Measurements from ENCODE around the gene TMIGD2.

GRCh38 chr19:4342314-4342614 is 40.1 kb upstream of the TMIGD2 start:
- TF ChIP-seq PATZ1 (CRISPR knock-in tag; IDR thresholded peaks at IDR 0.05; ENCODE audit: borderline replicate concordance), result no peak
- no peak for TF ChIP-seq BACH2 (CRISPR knock-in tag; IDR thresholded peaks at IDR 0.05; ENCODE audit: borderline replicate concordance)
- no peak for TF ChIP-seq ZC3H10 (CRISPR knock-in tag; IDR thresholded peaks at IDR 0.05)
- no peak for TF ChIP-seq ZFP3 (CRISPR knock-in tag; IDR thresholded peaks at IDR 0.05)
- no peak for TF ChIP-seq ISL1 (CRISPR knock-in tag; IDR thresholded peaks at IDR 0.05)
- no peak for TF ChIP-seq ARNTL (CRISPR knock-in tag; IDR thresholded peaks at IDR 0.05; ENCODE audit: borderline replicate concordance, low read depth)
- TF ChIP-seq POU6F1 (CRISPR knock-in tag; IDR thresholded peaks at IDR 0.05; ENCODE audit: borderline replicate concordance, low read depth), result no peak
- TF ChIP-seq OSR1 (CRISPR knock-in tag; IDR thresholded peaks at IDR 0.05), result no peak
- TF ChIP-seq ZFP30 (CRISPR knock-in tag; IDR thresholded peaks at IDR 0.05), result no peak
- no peak for TF ChIP-seq ZNF70 (CRISPR knock-in tag; IDR thresholded peaks at IDR 0.05)
- TF ChIP-seq TOX (CRISPR knock-in tag; IDR thresholded peaks at IDR 0.05; ENCODE audit: borderline replicate concordance), result no peak
- no peak for TF ChIP-seq ZNF565 (CRISPR knock-in tag; conservative IDR thresholded peaks at IDR 0.05; ENCODE audit: low read depth)
- TF ChIP-seq CSDC2 (CRISPR knock-in tag; IDR thresholded peaks at IDR 0.05), result no peak
- no peak for TF ChIP-seq RARB (CRISPR knock-in tag; IDR thresholded peaks at IDR 0.05)

Measured in SK-N-SH treated with all-trans-retinoic acid at 6 μM for 48 hours (cell line).